Islet precursor cell (in vitro differentiated cells): Measurements from ENCODE around the gene MAGED2.
"Not testable (repeated sequence)": the region's sequence is repeated elsewhere in the genome, so short reads cannot be mapped to it uniquely, and the experiment has no call there.

Experiments
- DNase-seq: peaks from one replicate; pipeline ENCODE4 v3.0.0-alpha.2; 2018

Gene MAGED2

GRCh38 chrX:54820737-54821136 is 13.2 kb downstream of the MAGED2 start:
- DNase-seq = no peak

GRCh38 chrX:54821310-54821709 is 13.8 kb downstream of the MAGED2 start:
- no peak for DNase-seq

- DNase-seq = no peak
These were observed 16.6 kb downstream of the MAGED2 start for GRCh38 chrX:54824195-54824594.

- no peak for DNase-seq
These were observed 17.2 kb downstream of the MAGED2 start for GRCh38 chrX:54824722-54825121.

DNA sequence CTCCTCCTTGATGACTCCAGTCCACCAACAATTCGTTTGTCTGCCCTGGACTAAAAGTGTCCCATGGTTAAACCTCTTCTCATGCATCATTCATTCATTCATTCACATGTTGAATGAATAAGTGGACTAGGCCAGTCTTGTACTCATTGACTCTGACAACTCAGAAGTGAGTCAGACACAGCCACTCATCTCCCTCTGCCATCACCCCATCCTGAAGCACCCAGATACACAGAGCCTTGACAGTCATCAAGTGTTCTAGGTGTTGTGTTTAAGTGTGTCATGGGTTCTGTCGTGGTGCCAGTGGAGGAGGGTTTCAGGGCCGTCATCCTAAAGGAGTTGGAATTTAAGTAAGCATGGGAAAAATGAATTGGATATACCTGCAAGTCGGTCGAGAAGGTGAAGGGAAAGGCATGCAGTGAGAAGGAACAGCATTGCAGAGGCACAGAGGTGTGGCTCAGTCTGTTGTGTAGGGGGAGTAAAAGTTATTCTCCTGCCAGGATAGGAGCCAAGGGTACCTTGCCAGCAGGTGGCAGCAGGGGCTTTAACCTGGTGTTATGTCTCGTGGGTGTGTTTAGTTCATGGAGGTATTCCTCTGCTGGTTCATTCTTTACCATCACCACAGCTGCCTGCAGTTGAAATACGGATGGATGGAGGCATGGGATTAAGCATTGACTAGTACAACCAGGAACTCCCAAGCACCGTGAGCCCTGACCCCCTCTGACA is 18.3 kb downstream of the MAGED2 start:
- DNase-seq = no peak

DNA sequence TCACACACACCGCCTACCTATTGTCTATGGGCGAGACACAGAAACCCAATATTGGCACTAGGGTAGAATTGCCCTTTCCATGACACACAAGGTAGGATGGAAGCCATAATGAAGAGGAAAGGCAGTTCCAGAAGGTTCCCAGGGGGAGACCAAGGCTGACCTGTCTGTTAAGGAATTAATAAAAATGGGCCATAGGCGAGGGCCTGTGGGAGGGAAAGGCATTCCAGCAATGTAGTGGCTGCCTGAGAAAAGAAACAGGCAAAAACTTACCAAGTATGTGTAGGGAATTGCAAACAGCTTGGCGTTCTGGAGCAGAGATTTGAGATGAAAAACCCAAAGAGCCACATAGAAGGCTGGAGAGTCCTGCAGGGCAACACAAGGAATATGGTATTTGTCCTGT is 19.1 kb downstream of the MAGED2 start:
- DNase-seq = no peak

GRCh38 chrX:54838583-54838982 is 31.0 kb downstream of the MAGED2 start:
- no peak for DNase-seq

DNA sequence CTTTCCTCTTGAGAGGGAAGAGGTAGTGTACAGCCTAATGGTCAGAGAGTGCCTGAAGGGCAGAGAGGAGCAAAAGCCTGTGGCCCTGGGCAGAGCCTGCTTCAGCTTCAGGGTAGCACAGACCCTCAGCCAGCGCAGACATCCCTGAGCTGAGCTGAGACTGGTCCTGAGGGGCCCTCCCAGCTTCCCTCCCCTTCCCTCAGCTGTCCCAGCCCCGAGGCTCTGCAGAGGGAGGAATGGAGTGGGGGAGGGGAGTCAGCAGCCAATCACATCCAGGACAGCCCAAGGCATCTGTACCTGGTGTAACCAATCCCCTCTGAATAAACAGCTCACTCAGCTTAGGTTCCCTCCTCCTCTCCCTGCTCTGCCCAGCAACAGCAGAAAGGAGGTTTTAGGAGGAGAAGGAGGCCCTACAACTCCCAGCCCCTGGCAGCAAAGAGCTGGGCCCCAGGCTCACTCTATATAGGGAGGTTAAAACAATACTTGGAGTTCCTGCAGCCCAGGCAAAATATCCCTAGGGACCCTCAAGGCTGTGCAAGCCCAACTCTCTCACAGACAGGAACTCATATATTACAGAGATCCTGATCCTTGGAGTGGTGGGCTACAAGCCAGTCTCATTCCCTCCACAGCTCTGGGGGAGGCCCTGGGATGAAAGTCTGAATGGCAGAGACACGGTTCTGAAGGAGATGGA is 33.8 kb downstream of the MAGED2 start:
- not testable (repeated sequence) for DNase-seq

GRCh38 chrX:54842607-54843006 is 35.1 kb downstream of the MAGED2 start:
- no peak for DNase-seq

DNA sequence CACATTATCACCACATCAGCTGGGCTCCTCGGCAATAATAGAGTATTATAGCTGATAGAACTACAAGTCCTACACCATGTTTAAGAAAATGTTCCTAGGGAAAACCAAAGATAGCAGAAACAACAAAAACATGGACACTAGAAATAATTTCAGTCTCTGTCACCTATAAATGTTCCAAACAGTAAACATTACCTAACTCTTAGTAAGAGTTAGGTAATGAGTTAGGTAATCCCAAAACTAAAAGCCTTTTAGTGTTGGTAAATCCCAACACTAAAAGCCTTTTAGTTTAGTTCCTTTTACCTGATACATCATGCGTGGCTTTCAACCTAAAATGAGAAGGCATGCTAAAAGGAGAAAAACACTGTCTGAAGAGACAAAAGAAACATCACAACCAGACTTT is 35.5 kb downstream of the MAGED2 start:
- no peak for DNase-seq

DNA sequence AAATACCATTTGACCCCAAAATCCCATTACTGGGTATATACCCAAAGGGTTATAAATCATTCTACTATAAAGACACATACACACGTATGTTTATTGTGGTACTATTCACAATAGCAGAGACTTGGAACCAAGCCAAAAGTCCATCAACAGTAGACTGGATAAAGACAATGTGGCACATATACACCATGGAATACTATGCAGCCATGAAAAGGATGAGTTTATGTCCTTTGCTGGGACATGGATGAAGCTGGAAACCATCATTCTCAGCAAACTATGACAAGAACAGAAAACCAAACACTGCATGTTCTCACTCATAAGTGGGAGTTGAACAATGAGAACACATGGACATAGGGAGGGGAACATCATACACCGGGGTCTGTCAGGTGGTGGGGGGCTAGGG is 40.2 kb downstream of the MAGED2 start:
- DNase-seq = not testable (repeated sequence)

DNA sequence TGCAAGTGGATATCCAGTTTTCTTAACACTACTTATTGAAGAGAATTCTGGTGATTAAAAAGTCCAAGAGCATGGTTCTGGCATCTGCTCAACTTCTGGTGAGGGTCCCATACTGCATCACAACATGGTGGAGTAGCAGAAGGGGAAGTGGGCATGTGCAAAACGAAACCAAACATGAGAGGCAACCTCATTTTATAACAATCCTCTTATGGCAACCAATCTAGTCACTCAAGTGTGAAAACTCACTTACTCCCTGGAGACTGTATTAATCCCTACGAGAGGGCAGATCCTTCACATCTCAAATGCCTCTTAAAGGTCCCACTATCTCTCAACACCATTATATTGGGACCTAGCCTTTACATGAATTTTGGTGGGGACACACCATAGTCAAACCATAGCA is 57.7 kb downstream of the MAGED2 start:
- no peak for DNase-seq
